Measurements from ENCODE around the gene LPP. TPM values are rescaled to one million over a fixed set of nuclear protein-coding genes. Genes with fewer than 3 reads are reported as not detected.

The LPP gene
- total and polyA plus RNA-seq, 2 of the 4 experiments (the other 2 are of a cell fraction), result 16.0 to 130 TPM

- Histone ChIP-seq H2AK9ac (replicated peaks; ENCODE audit: low read depth, low read length, poor library complexity) (no peak overlapping the region), H3K79me1 (ENCODE audit: low read depth in 1 of 2, low read length in 2 of 2) (peaks cover 51 to 81% of the 10 kb centered on the region in 2 experiments), H2BK5ac (ENCODE audit: low read depth, low read length, poor library complexity, severe bottlenecking) (no peak overlapping the region), H3K9ac (ENCODE audit: low read depth, low read length) (no peak overlapping the region), H3K9me3 (ENCODE audit: control insufficient read depth, insufficient read depth, low read length) (no peaks in the 10 kb centered on the region), H2AFZ (replicated peaks; ENCODE audit: low read length, poor library complexity) (no peak overlapping the region), H4K91ac (ENCODE audit: insufficient read depth, low read depth, low read length) (no peak overlapping the region), H3K23ac (ENCODE audit: low read depth, low read length) (no peak overlapping the region), H2BK120ac (ENCODE audit: low read depth, low read length) (no peak overlapping the region), H3K9me1 (ENCODE audit: insufficient read depth, low read length) (peaks cover 9% of the 10 kb centered on the region; the same call in 1 of the 2 replicates), H3K27ac (ENCODE audit: insufficient read depth, low read length) (no peak overlapping the region), H3K4me3 (ENCODE audit: insufficient read depth, low read depth, low read length) (no peak overlapping the region), H3K18ac (ENCODE audit: low read depth, low read length) (no peak overlapping the region), H4K8ac (ENCODE audit: low read depth in 2 of 2, low read length in 2 of 2) (no peak overlapping the region), H3K56ac (ENCODE audit: extremely low read depth, insufficient read depth, low read length) (no peak overlapping the region), H2BK15ac (ENCODE audit: low read depth, low read length) (no peak overlapping the region), H2AK5ac (ENCODE audit: low read depth, low read length) (no peak overlapping the region), H4K5ac (ENCODE audit: low read depth, low read length) (no peak overlapping the region), H4K20me1 (ENCODE audit: insufficient read depth, low read length) (peaks cover 48% of the 10 kb centered on the region; the same call in 1 of the 2 replicates), H3K4me1 (ENCODE audit: control insufficient read depth, insufficient read depth, low read length) (peaks cover 6% of the 10 kb centered on the region; the same call in 1 of the 2 replicates), H3K4ac (ENCODE audit: low read depth, low read length) (no peak overlapping the region), H3K36me3 (ENCODE audit: control insufficient read depth, insufficient read depth, low read length) (peaks cover 7% of the 10 kb centered on the region), H2BK20ac (ENCODE audit: low read depth, low read length) (no peak overlapping the region), H3K14ac (replicated peaks; ENCODE audit: low read depth, low read length) (no peak overlapping the region), H3K27me3 (ENCODE audit: control insufficient read depth, insufficient read depth, low read length) (no peaks in the 10 kb centered on the region), H3K4me2 (ENCODE audit: low read depth, low read length) (no peak overlapping the region)
- dilution Hi-C loops (cut with HindIII; ENCODE audit: low sequenced_read_pairs, unreplicated experiment), result no loop called here
- ChIA-PET POLR2A (ENCODE audit: unreplicated experiment) (no interaction called here), CTCF (interaction anchor here (0.7 kb wide), 1 partner anchor 327 kb away, joined by 3 read pairs; no protein-coding TSS in a partner anchor)
- no CpG with 5 or more reads among the region's 3 CpGs for WGBS, 2 experiments (ENCODE audit: extremely low coverage in 2 of 2, insufficient read length in 1 of 2)
- in situ Hi-C loops (cut with MboI; ENCODE audit: low sequenced_read_pairs), result loop anchor here (25.0 kb wide), 1 partner anchor 669 kb away; no protein-coding TSS in a partner anchor
- DNase-seq (no peak), ATAC-seq (ENCODE audit: low read depth) (no peak)
- intact Hi-C loops (cut with micrococcal nuclease), result no loop called here
- no TSS peak for BruUV-seq (replicated peaks)
- no peak for TF ChIP-seq RFX5 (IDR thresholded peaks at IDR 0.05; ENCODE audit: low read depth, low read length)
- no peak for TF ChIP-seq FOS (IDR thresholded peaks at IDR 0.05; ENCODE audit: low read depth, low read length)
- TF ChIP-seq MAZ (IDR thresholded peaks at IDR 0.05; ENCODE audit: borderline replicate concordance, low read depth, low read length), result no peak
- TF ChIP-seq BHLHE40 (IDR thresholded peaks at IDR 0.05; ENCODE audit: low read depth, low read length), result no peak
Measured at GRCh38 chr3:188468662-188469061, 314.7 kb downstream of the LPP start.
